Mesothelial cell of epicardium (in vitro differentiated cells): Measurements from ENCODE around the gene ZSCAN10. TPM values are rescaled to one million over a fixed set of nuclear protein-coding genes. Genes with fewer than 3 reads are reported as not detected.

Experiments
- DNase-seq, 2 experiments: peaks; one replicate each; pipeline ENCODE4 v3.0.0; 2021; ENCODE audit warnings: low spot score in 2 of 2; ENCODE audit not compliant: unreplicated experiment in 2 of 2
- H3K27ac Mint-ChIP-seq: 2 replicates; pipeline ENCODE4 v1.8.0; 2021; ENCODE audit warnings: mixed read lengths
- H3K27me3 Mint-ChIP-seq: 2 replicates; pipeline ENCODE4 v1.8.0; 2021; ENCODE audit warnings: low read depth, mixed read lengths
- H3K36me3 Mint-ChIP-seq: 2 replicates; pipeline ENCODE4 v1.8.0; 2021; ENCODE audit warnings: mixed read lengths
- H3K4me1 Mint-ChIP-seq: 2 replicates; pipeline ENCODE4 v1.8.0; 2021; ENCODE audit warnings: mixed read lengths
- H3K4me3 Mint-ChIP-seq: 2 replicates; pipeline ENCODE4 v1.8.0; 2021; ENCODE audit warnings: mild to moderate bottlenecking, moderate library complexity, mixed read lengths
- H3K9me3 Mint-ChIP-seq: 2 replicates; pipeline ENCODE4 v1.8.0; 2021; ENCODE audit warnings: mixed read lengths
- total RNA-seq: library from RNA; stranded (reverse); gene quantifications from 3 replicates; pipeline ENCODE4 v1.2.1, GENCODE V29; 2021
- TF ChIP-seq, protein P1 (sequence below): fragments of 200-600 bp; sonication (generic); IDR thresholded peaks from one replicate; pipeline ENCODE4 v1.5.0; 2021; ENCODE audit warnings: antibody characterized with exemption; ENCODE audit not compliant: unreplicated experiment

ZSCAN10 gene
- total RNA-seq, 1 donor from 2014 or later, result 0.42 TPM

GRCh38 chr16:3145151-3145550 lies 46.1 kb upstream of the ZSCAN10 start:
- no peaks in the 10 kb centered on the region for H3K9me3 Mint-ChIP-seq
- no peak for DNase-seq
- TF ChIP-seq, protein P1, sequence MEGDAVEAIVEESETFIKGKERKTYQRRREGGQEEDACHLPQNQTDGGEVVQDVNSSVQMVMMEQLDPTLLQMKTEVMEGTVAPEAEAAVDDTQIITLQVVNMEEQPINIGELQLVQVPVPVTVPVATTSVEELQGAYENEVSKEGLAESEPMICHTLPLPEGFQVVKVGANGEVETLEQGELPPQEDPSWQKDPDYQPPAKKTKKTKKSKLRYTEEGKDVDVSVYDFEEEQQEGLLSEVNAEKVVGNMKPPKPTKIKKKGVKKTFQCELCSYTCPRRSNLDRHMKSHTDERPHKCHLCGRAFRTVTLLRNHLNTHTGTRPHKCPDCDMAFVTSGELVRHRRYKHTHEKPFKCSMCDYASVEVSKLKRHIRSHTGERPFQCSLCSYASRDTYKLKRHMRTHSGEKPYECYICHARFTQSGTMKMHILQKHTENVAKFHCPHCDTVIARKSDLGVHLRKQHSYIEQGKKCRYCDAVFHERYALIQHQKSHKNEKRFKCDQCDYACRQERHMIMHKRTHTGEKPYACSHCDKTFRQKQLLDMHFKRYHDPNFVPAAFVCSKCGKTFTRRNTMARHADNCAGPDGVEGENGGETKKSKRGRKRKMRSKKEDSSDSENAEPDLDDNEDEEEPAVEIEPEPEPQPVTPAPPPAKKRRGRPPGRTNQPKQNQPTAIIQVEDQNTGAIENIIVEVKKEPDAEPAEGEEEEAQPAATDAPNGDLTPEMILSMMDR, result no peak
- peaks cover 10% of the 10 kb centered on the region for H3K27me3 Mint-ChIP-seq
- no peak overlapping the region for H3K4me3 Mint-ChIP-seq
- no peak overlapping the region for H3K27ac Mint-ChIP-seq
- peaks cover 5% of the 10 kb centered on the region for H3K4me1 Mint-ChIP-seq
- H3K36me3 Mint-ChIP-seq, result peaks cover 10% of the 10 kb centered on the region

- H3K9me3 Mint-ChIP-seq, result no peaks in the 10 kb centered on the region
- peaks cover 10% of the 10 kb centered on the region for H3K36me3 Mint-ChIP-seq
- TF ChIP-seq, protein P1, result no peak
- H3K27me3 Mint-ChIP-seq, result peaks cover 10% of the 10 kb centered on the region
- DNase-seq, result no peak
- peaks cover 4% of the 10 kb centered on the region for H3K4me1 Mint-ChIP-seq
- H3K27ac Mint-ChIP-seq, result no peak overlapping the region
- H3K4me3 Mint-ChIP-seq, result no peak overlapping the region
Measured at GRCh38 chr16:3144321-3144983, 45.4 kb upstream of the ZSCAN10 start.

DNA sequence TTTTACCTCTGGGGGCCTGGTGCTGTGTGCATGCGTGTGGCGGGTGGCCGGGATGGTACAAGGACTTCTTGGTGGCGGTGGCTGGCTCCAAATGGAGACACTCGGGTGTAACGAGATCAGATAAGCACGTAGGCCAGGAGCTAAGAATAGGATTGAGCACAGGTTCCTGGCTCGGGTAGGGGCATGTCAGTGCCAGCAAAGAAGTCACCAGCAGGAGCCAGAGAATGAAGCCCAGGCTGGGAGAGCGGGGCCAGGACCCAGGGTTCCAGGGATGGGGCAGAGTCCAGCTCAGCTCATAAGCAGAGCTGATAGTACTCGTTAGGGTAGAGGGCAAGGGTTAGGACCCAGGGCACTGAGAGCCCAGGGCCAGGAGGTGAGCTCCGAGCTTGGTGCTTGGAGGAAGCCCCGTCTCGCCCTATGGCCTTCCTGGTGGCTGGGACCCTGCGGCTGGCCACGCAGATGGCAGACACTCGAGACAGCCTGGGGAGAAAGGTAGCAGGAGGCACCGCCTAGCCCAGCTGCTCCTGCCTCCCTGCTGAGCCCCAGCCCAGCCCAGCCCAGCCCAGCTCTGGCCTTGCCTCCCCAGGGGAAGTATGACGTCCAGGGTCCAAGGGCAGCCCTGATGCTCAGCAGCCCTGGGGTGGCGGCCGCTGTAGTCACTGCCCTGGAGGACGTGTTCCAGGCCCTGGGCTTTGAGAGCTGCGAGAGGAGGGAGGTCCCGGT lies 44.7 kb upstream of the ZSCAN10 start:
- Mint-ChIP-seq H3K4me3 (no peak overlapping the region), H3K27me3 (peaks cover 7% of the 10 kb centered on the region), H3K36me3 (peaks cover 14% of the 10 kb centered on the region), H3K9me3 (no peaks in the 10 kb centered on the region), H3K27ac (no peak overlapping the region), H3K4me1 (no peaks in the 10 kb centered on the region)
- no peak for DNase-seq
- TF ChIP-seq, protein P1, result no peak

DNA sequence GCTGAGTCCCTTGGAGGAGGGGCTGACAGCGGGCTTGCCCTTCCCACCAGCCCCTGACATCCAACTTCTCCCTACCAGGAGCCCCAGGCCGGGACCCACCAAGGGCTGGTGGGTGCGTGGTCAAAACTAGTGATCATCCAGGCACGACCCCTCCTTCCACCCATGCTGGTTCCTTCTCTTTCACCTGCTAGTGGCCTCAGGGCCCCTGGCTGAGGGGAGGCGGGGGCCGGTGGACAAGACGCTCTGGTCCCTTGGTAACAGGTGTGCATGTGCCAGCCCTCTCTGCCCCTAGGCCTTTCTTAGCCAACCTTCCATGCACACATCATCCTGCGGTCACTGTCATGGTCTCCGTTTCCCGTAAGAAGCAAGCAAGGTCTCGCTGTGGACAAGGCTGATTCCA lies 44.1 kb upstream of the ZSCAN10 start:
- H3K27me3 Mint-ChIP-seq, result peaks cover 5% of the 10 kb centered on the region

GRCh38 chr16:3142770-3143169 lies 43.7 kb upstream of the ZSCAN10 start:
- no peaks in the 10 kb centered on the region for H3K4me1 Mint-ChIP-seq
- no peak overlapping the region for H3K27ac Mint-ChIP-seq
- no peak for DNase-seq
- no peak overlapping the region for H3K4me3 Mint-ChIP-seq
- peaks cover 4% of the 10 kb centered on the region for H3K27me3 Mint-ChIP-seq
- TF ChIP-seq, protein P1, result no peak
- peaks cover 14% of the 10 kb centered on the region for H3K36me3 Mint-ChIP-seq
- no peaks in the 10 kb centered on the region for H3K9me3 Mint-ChIP-seq

More for the DNA sequence above, 44.1 kb upstream of the ZSCAN10 start:
- TF ChIP-seq, protein P1, result no peak
- H3K36me3 Mint-ChIP-seq, result peaks cover 14% of the 10 kb centered on the region
- H3K9me3 Mint-ChIP-seq, result no peaks in the 10 kb centered on the region
- no peaks in the 10 kb centered on the region for H3K4me1 Mint-ChIP-seq
- H3K27ac Mint-ChIP-seq, result no peak overlapping the region
- DNase-seq, result no peak
- no peak overlapping the region for H3K4me3 Mint-ChIP-seq
